PC-3 (cell line): ENCODE results near the gene TUFM. TPM values are rescaled to one million over a fixed set of nuclear protein-coding genes. Genes with fewer than 3 reads are reported as not detected.

Source experiments
- ATAC-seq: fragments of 200-7000 bp; cut with Tn5 transposase; 2 replicates; pipeline ENCODE4 v1.9.1; 2020; ENCODE audit warnings: mild to moderate bottlenecking, moderate library complexity
- BruUV-seq: library from RNA; stranded (reverse); fragments of 400-500 nt; replicated peaks from 2 replicates; lab custom pipeline; 2021; lab: Mats Ljungman, UMichigan
- CTCF ChIA-PET: fragments of 300-600 bp; sonication (Branson Sonifier 250); formaldehyde crosslinking; loops from one replicate; lab custom pipeline; 2022; ENCODE audit warnings: antibody characterized with exemption; lab: Charles Lee
- POLR2A ChIA-PET: fragments of 300-600 bp; sonication (Branson Sonifier 250); formaldehyde crosslinking; loops from one replicate; lab custom pipeline; 2022; ENCODE audit warnings: antibody characterized with exemption; ENCODE audit not compliant: unreplicated experiment; lab: Charles Lee
- DNase-seq: peaks from one replicate; pipeline ENCODE4 v3.0.0-alpha.2; 2015
- H2AFZ ChIP-seq: fragments of 300-600 bp; sonication (generic); 2 replicates; pipeline ENCODE4 v1.6.0; 2016; ENCODE audit warnings: antibody characterized with exemption, low read length
- H3F3A ChIP-seq: fragments of 300-600 bp; sonication (generic); one replicate; pipeline ENCODE4 v1.6.0; 2017; ENCODE audit warnings: antibody characterized with exemption, low read length, control low read depth, mild to moderate bottlenecking; ENCODE audit not compliant: unreplicated experiment
- H3K27ac ChIP-seq: fragments of 300-600 bp; sonication (generic); 2 replicates; pipeline ENCODE4 v1.5.1; 2016; ENCODE audit warnings: mild to moderate bottlenecking, low read length
- H3K27me3 ChIP-seq: fragments of 300-600 bp; sonication (generic); 2 replicates; pipeline ENCODE4 v1.6.1; 2016; ENCODE audit warnings: low read length, mixed read lengths
- H3K36me3 ChIP-seq: fragments of 300-600 bp; sonication (generic); 2 replicates; pipeline ENCODE4 v1.6.1; 2016; ENCODE audit warnings: low read depth, mixed run types, low read length, mixed read lengths
- H3K4me1 ChIP-seq: fragments of 300-600 bp; sonication (generic); 2 replicates; pipeline ENCODE4 v1.5.1; 2016; ENCODE audit warnings: low read length; ENCODE audit not compliant: insufficient read depth
- H3K4me2 ChIP-seq: fragments of 300-600 bp; sonication (generic); 2 replicates; pipeline ENCODE4 v1.6.0; 2016; ENCODE audit warnings: low read length
- H3K4me3 ChIP-seq: fragments of 300-600 bp; sonication (generic); 2 replicates; pipeline ENCODE4 v1.5.1; 2016; ENCODE audit warnings: mild to moderate bottlenecking, low read length, mixed read lengths
- H3K79me2 ChIP-seq: fragments of 300-600 bp; sonication (generic); 2 replicates; pipeline ENCODE4 v1.6.1; 2017; ENCODE audit warnings: low read length, mixed read lengths
- H3K9ac ChIP-seq: fragments of 300-600 bp; sonication (generic); 2 replicates; pipeline ENCODE4 v1.6.0; 2016; ENCODE audit warnings: mild to moderate bottlenecking, low read length
- H3K9me2 ChIP-seq: fragments of 300-600 bp; sonication (generic); replicated peaks from 2 replicates; pipeline ENCODE4 v1.6.1; 2016; ENCODE audit warnings: mixed run types, low read length, mixed read lengths
- H3K9me3 ChIP-seq: fragments of 300-600 bp; sonication (generic); 2 replicates; pipeline ENCODE4 v1.6.1; 2016; ENCODE audit warnings: low read length, mixed read lengths
- H4K20me1 ChIP-seq: fragments of 300-600 bp; sonication (generic); 2 replicates; pipeline ENCODE4 v1.6.1; 2016; ENCODE audit warnings: low read length, mixed read lengths
- CTCF ChIP-seq: fragments of 300-600 bp; sonication (generic); conservative IDR thresholded peaks from 2 replicates; pipeline ENCODE4 v1.5.1; 2017; ENCODE audit warnings: antibody characterized with exemption, low read depth, mild to moderate bottlenecking, low read length
- EZH2 ChIP-seq: fragments of 300-600 bp; sonication (generic); IDR thresholded peaks from one replicate; pipeline ENCODE4 v1.6.1; 2017; ENCODE audit warnings: antibody characterized with exemption, mild to moderate bottlenecking, low read length; ENCODE audit not compliant: unreplicated experiment
- EZH2phosphoT487 ChIP-seq: fragments of 300-600 bp; sonication (generic); IDR thresholded peaks from 2 replicates; pipeline ENCODE4 v1.6.1; 2018; ENCODE audit warnings: mild to moderate bottlenecking, antibody characterized with exemption, low read length, borderline replicate concordance
- intact Hi-C: fragments of 100-400 bp; cut with micrococcal nuclease; formaldehyde crosslinking; loops from 2 replicates; pipeline ENCODE4 v1.9.0; 2023
- total RNA-seq: library from RNA; depleted of rRNA; stranded (reverse); fragments of >200 nt; gene quantifications from 2 replicates; pipeline ENCODE4 v1.2.3, GENCODE V29; 2014

The TUFM gene
- total RNA-seq, 1 experiment from 2014 or later = 185 TPM

- TF ChIP-seq EZH2 (no peak), CTCF (no peak), EZH2phosphoT487 (no peak)
- Histone ChIP-seq H3K9me2 (no peaks in the 10 kb centered on the region), H4K20me1 (no peaks in the 10 kb centered on the region), H3K9ac (no peak overlapping the region), H3K4me2 (no peak overlapping the region), H2AFZ (no peak overlapping the region), H3K27ac (no peak overlapping the region), H3K79me2 (no peaks in the 10 kb centered on the region), H3F3A (no peaks in the 10 kb centered on the region), H3K27me3 (no peaks in the 10 kb centered on the region), H3K4me3 (no peak overlapping the region), H3K4me1 (peaks cover 8% of the 10 kb centered on the region; the same call in 1 of the 2 replicates), H3K9me3 (no peaks in the 10 kb centered on the region), H3K36me3 (no peaks in the 10 kb centered on the region)
- intact Hi-C loops = no loop called here
- CTCF ChIA-PET = no interaction called here
- ATAC-seq = no peak
- BruUV-seq = no TSS peak
- POLR2A ChIA-PET = no interaction called here
- no peak for DNase-seq
Observed at GRCh38 chr16:28880589-28880915, 34.4 kb upstream of the TUFM start.

GRCh38 chr16:28879841-28880588 is 33.9 kb upstream of the TUFM start:
- POLR2A ChIA-PET = no interaction called here
- CTCF ChIA-PET = no interaction called here
- no peaks in the 10 kb centered on the region for H3K36me3 ChIP-seq

More at GRCh38 chr16:28879841-28880588, 33.9 kb upstream of the TUFM start:
- no peak for TF ChIP-seq EZH2
- no peak for TF ChIP-seq EZH2phosphoT487
- TF ChIP-seq CTCF = no peak
- intact Hi-C loops = no loop called here
- no peaks in the 10 kb centered on the region for H3K27me3 ChIP-seq
- no peaks in the 10 kb centered on the region for H3K79me2 ChIP-seq
- no peak overlapping the region for H3K27ac ChIP-seq
- no peaks in the 10 kb centered on the region for H3K9me3 ChIP-seq
- ATAC-seq (peak; percentile 92), DNase-seq (peak; percentile 82)
- no peaks in the 10 kb centered on the region for H4K20me1 ChIP-seq
- peak overlapping the region; percentile 93 for H2AFZ ChIP-seq
- BruUV-seq = no TSS peak
- no peaks in the 10 kb centered on the region for H3K9me2 ChIP-seq
- peak overlapping the region; percentile 73 for H3K9ac ChIP-seq
- H3K4me1 ChIP-seq = peaks cover 8% of the 10 kb centered on the region; the same call in 1 of the 2 replicates
- H3K4me3 ChIP-seq = peak overlapping the region; percentile 84
- peak overlapping the region; percentile 100 for H3K4me2 ChIP-seq
- no peaks in the 10 kb centered on the region for H3F3A ChIP-seq
